Fibroblast of pulmonary artery (primary cell): ENCODE data around the gene IL15.

Source experiments
- DNase-seq: peaks from one replicate; pipeline ENCODE4 v3.0.0-alpha.2; 2010; ENCODE audit warnings: low read depth
- H3K4me3 ChIP-seq: replicated peaks from 2 replicates; pipeline ENCODE4 v1.5.1; 2011; ENCODE audit warnings: low read depth, mild to moderate bottlenecking, control low read depth, low read length, moderate library complexity
- CTCF ChIP-seq: IDR thresholded peaks from 2 replicates; pipeline ENCODE4 v1.5.1; 2011; ENCODE audit warnings: mild to moderate bottlenecking, control low read depth, low read length, inconsistent platforms; ENCODE audit errors: missing control alignments

The IL15 gene

GRCh38 chr4:141711211-141711610 is 74.8 kb downstream of the IL15 start:
- DNase-seq = peak; percentile 67
- no peak overlapping the region for H3K4me3 ChIP-seq
- TF ChIP-seq CTCF = peak; percentile 96

- no peak for DNase-seq
- no peak for TF ChIP-seq CTCF
- H3K4me3 ChIP-seq = no peak overlapping the region
Observed at GRCh38 chr4:141713185-141713584, 76.8 kb downstream of the IL15 start.

- DNase-seq = peak; percentile 42
- TF ChIP-seq CTCF = no peak
- H3K4me3 ChIP-seq = no peak overlapping the region
Observed at GRCh38 chr4:141713771-141714445, 77.5 kb downstream of the IL15 start.

DNA sequence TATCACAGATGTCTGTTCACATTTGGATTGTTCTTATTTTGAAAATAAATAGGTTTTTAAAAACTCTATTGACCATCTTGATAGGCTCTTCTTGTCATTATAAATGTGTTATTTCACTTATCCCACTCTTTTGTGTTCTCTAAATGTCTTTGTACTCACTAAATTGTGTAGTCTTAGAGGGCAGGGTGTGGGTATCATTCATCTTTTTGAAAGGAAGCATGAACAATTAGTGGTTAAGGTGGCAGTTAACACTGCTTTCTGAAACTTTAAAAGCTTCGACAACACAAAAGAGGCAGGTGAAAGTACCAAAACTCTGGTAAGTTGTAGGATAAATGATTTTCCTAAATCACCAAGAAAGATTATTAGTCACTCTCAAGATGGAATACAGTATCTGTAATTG is 83.2 kb downstream of the IL15 start:
- no peak overlapping the region for H3K4me3 ChIP-seq
- no peak for TF ChIP-seq CTCF
- no peak for DNase-seq

DNA sequence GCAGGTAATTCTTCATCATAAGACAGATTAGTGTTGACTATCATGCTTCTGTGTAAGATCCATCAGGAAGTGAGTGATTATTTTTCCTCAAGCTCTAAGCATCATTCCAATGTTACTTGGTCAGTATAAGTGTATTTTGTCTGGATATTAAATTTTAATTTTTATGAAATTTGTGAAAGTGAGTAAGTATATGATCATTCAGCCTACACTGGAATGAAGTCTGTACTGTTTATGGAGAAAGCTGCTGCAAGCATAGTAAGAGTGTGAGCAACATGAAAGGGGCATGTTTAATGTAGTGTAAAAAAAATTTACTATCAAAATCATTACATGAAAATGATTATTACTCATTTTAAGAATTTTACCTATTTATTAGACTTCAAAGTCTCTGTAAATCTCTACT is 84.8 kb downstream of the IL15 start:
- no peak for TF ChIP-seq CTCF
- no peak for DNase-seq
- no peak overlapping the region for H3K4me3 ChIP-seq

DNA sequence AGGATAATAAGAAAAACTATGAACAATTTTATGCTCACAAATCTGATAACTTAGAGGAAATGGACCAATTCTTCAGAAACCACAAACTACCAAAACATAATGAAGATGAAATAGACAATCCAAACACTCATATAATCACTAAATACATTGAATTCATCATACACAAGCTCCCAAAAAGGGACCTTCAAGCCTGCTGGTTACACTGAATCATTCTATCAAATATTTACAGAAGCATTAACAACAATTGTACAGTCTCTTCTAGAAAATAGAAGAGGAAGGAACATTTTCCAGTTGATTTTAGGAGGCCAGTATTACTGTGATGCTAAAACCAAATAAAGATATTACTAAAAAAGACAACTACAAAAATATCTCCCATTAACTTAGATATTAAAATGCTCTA is 88.3 kb downstream of the IL15 start:
- no peak for TF ChIP-seq CTCF
- H3K4me3 ChIP-seq = no peak overlapping the region

GRCh38 chr4:141727420-141727819 is 91.0 kb downstream of the IL15 start:
- no peak for DNase-seq
- H3K4me3 ChIP-seq = no peak overlapping the region
- no peak for TF ChIP-seq CTCF

More for the DNA sequence above, 88.3 kb downstream of the IL15 start:
- no peak for DNase-seq
